HEK293T (cell line): ENCODE data around the gene TXNRD2.

Experiments used
- CTCF ChIA-PET: fragments of 350-600 bp; formaldehyde crosslinking; extraction: SDS; loops from one replicate; lab custom pipeline; 2021; ENCODE audit warnings: antibody characterized with exemption, inconsistent platforms; lab: Yijun Ruan, JAX
- POLR2A ChIA-PET: fragments of 350-600 bp; formaldehyde crosslinking; extraction: SDS; loops from one replicate; lab custom pipeline; 2020; ENCODE audit warnings: antibody characterized with exemption, inconsistent platforms; lab: Yijun Ruan, JAX
- DNase-seq: peaks from one replicate; pipeline ENCODE4 v3.0.0; 2012; ENCODE audit warnings: mixed read lengths; ENCODE audit errors: extremely low spot score
- ARNT ChIP-seq: fragments of 450-650 bp; IDR thresholded peaks from 2 replicates; pipeline ENCODE4 v1.6.1; 2017; ENCODE audit warnings: mild to moderate bottlenecking
- BHLHE40 ChIP-seq: fragments of 450-650 bp; IDR thresholded peaks from 2 replicates; pipeline ENCODE4 v1.6.1; 2016; ENCODE audit warnings: mild to moderate bottlenecking, moderate library complexity, borderline replicate concordance
- CTBP1 ChIP-seq: fragments of 450-650 bp; IDR thresholded peaks from 2 replicates; pipeline ENCODE4 v1.6.1; 2016; ENCODE audit warnings: borderline replicate concordance
- ELF4 ChIP-seq: fragments of 450-650 bp; IDR thresholded peaks from 2 replicates; pipeline ENCODE4 v1.6.1; 2017; ENCODE audit warnings: antibody characterized with exemption
- FOXA1 ChIP-seq: fragments of 450-650 bp; IDR thresholded peaks from 2 replicates; pipeline ENCODE4 v1.6.1; 2016; ENCODE audit warnings: mild to moderate bottlenecking
- FOXK2 ChIP-seq: fragments of 450-650 bp; IDR thresholded peaks from 2 replicates; pipeline ENCODE4 v1.6.1; 2016; ENCODE audit warnings: mild to moderate bottlenecking
- FOXM1 ChIP-seq: fragments of 450-650 bp; IDR thresholded peaks from 2 replicates; pipeline ENCODE4 v1.6.1; 2017; ENCODE audit warnings: mild to moderate bottlenecking, borderline replicate concordance
- HDGF ChIP-seq: fragments of 450-650 bp; IDR thresholded peaks from 2 replicates; pipeline ENCODE4 v1.6.1; 2017; ENCODE audit warnings: antibody characterized with exemption, borderline replicate concordance
- L3MBTL2 ChIP-seq: fragments of 450-650 bp; conservative IDR thresholded peaks from 2 replicates; pipeline ENCODE4 v1.6.1; 2016; ENCODE audit warnings: mild to moderate bottlenecking
- LEF1 ChIP-seq: fragments of 450-650 bp; IDR thresholded peaks from 2 replicates; pipeline ENCODE4 v1.6.1; 2017; ENCODE audit warnings: mild to moderate bottlenecking, borderline replicate concordance
- NFRKB ChIP-seq: fragments of 450-650 bp; IDR thresholded peaks from 2 replicates; pipeline ENCODE4 v1.6.1; 2016; ENCODE audit warnings: mild to moderate bottlenecking, moderate library complexity
- PKNOX1 ChIP-seq: fragments of 450-650 bp; IDR thresholded peaks from 2 replicates; pipeline ENCODE4 v1.6.1; 2016
- SP1 ChIP-seq: fragments of 450-650 bp; IDR thresholded peaks from 2 replicates; pipeline ENCODE4 v1.6.1; 2017
- SUZ12 ChIP-seq: fragments of 450-650 bp; IDR thresholded peaks from 2 replicates; pipeline ENCODE4 v1.6.1; 2016; ENCODE audit warnings: mild to moderate bottlenecking
- TARDBP ChIP-seq: fragments of 450-650 bp; IDR thresholded peaks from 2 replicates; pipeline ENCODE4 v1.6.1; 2016
- ZNF384 ChIP-seq: fragments of 450-650 bp; IDR thresholded peaks from 2 replicates; pipeline ENCODE4 v1.6.1; 2016

TXNRD2 gene

GRCh38 chr22:19871845-19872778 is 69.5 kb downstream of the TXNRD2 start:
- CTCF ChIA-PET: no interaction called here
- DNase-seq: no peak
- POLR2A ChIA-PET: no interaction called here
- TF ChIP-seq TARDBP (no peak), HDGF (no peak), FOXK2 (no peak), CTBP1 (no peak), ELF4 (no peak), L3MBTL2 (no peak)

GRCh38 chr22:19871023-19871844 is 70.4 kb downstream of the TXNRD2 start:
- CTCF ChIA-PET: interaction anchor here (1.1 kb wide), 1 partner anchor 141 kb away, joined by 3 read pairs; no protein-coding TSS in a partner anchor
- no peak for DNase-seq

GRCh38 chr22:19870153-19871022 is 71.2 kb downstream of the TXNRD2 start:
- POLR2A ChIA-PET: interaction anchor here (1.0 kb wide), 1 partner anchor 21 kb away, joined by 3 read pairs; no protein-coding TSS in a partner anchor
- no peak for DNase-seq
- CTCF ChIA-PET: interaction anchor here (1.1 kb wide), 1 partner anchor 140 kb away, joined by 3 read pairs; no protein-coding TSS in a partner anchor
- TF ChIP-seq HDGF (no peak), L3MBTL2 (no peak), ELF4 (no peak), FOXA1 (no peak), TARDBP (no peak), FOXM1 (no peak), BHLHE40 (no peak), SUZ12 (no peak), ARNT (no peak), CTBP1 (no peak), PKNOX1 (no peak), FOXK2 (no peak), SP1 (no peak)

More at GRCh38 chr22:19871023-19871844, 70.4 kb downstream of the TXNRD2 start:
- TF ChIP-seq TARDBP (no peak), ARNT (no peak), NFRKB (no peak), FOXA1 (no peak), ELF4 (no peak), BHLHE40 (no peak), PKNOX1 (no peak), L3MBTL2 (no peak), ZNF384 (no peak), CTBP1 (no peak), LEF1 (no peak), FOXM1 (no peak), SP1 (no peak)
- POLR2A ChIA-PET: no interaction called here

GRCh38 chr22:19869497-19870152 is 72.0 kb downstream of the TXNRD2 start:
- TF ChIP-seq TARDBP: no peak
- no peak for TF ChIP-seq ZNF384
- TF ChIP-seq LEF1: no peak
- no peak for TF ChIP-seq ELF4
- TF ChIP-seq SP1: no peak
- TF ChIP-seq CTBP1: no peak
- TF ChIP-seq NFRKB: no peak
- TF ChIP-seq HDGF: no peak
- TF ChIP-seq FOXA1: no peak
- TF ChIP-seq SUZ12: no peak
- TF ChIP-seq PKNOX1: no peak
- ChIA-PET CTCF (no interaction called here), POLR2A (interaction anchor here (1.0 kb wide), 1 partner anchor 22 kb away, joined by 3 read pairs; no protein-coding TSS in a partner anchor)
- no peak for DNase-seq
